HG03432 (cell line): ENCODE results near the gene ARHGAP21.
"Not testable (repeated sequence)": the region's sequence is repeated elsewhere in the genome, so short reads cannot be mapped to it uniquely, and the experiment has no call there.

Source experiments
- ATAC-seq: cut with Tn5 transposase; IDR thresholded peaks from one replicate; pipeline ENCODE4 v1.9.1; 2021; ENCODE audit warnings: mild to moderate bottlenecking, moderate library complexity; ENCODE audit not compliant: unreplicated experiment

ARHGAP21 gene

GRCh38 chr10:24690961-24691512 is 32.6 kb downstream of the ARHGAP21 start:
- ATAC-seq = no peak

- ATAC-seq = no peak
These were observed 37.6 kb downstream of the ARHGAP21 start for GRCh38 chr10:24685958-24686540.

GRCh38 chr10:24683554-24683953 is 40.1 kb downstream of the ARHGAP21 start:
- ATAC-seq = no peak

- ATAC-seq = no peak
These were observed 42.1 kb downstream of the ARHGAP21 start for GRCh38 chr10:24681572-24682088.

GRCh38 chr10:24680647-24681524 is 42.8 kb downstream of the ARHGAP21 start:
- no peak for ATAC-seq

GRCh38 chr10:24678757-24679156 is 44.9 kb downstream of the ARHGAP21 start:
- no peak for ATAC-seq

- ATAC-seq = peak; percentile 45
These were observed 48.6 kb downstream of the ARHGAP21 start for GRCh38 chr10:24674892-24675632.

- no peak for ATAC-seq
These were observed 52.6 kb downstream of the ARHGAP21 start for GRCh38 chr10:24670964-24671670.

GRCh38 chr10:24669285-24669852 is 54.3 kb downstream of the ARHGAP21 start:
- no peak for ATAC-seq

GRCh38 chr10:24668247-24668646 is 55.4 kb downstream of the ARHGAP21 start:
- no peak for ATAC-seq

- no peak for ATAC-seq
These were observed 58.7 kb downstream of the ARHGAP21 start for GRCh38 chr10:24664991-24665390.

GRCh38 chr10:24661376-24661775 is 62.3 kb downstream of the ARHGAP21 start:
- no peak for ATAC-seq

GRCh38 chr10:24658319-24658718 is 65.4 kb downstream of the ARHGAP21 start:
- ATAC-seq = not testable (repeated sequence)

- not testable (repeated sequence) for ATAC-seq
These were observed 67.4 kb downstream of the ARHGAP21 start for GRCh38 chr10:24656326-24656725.

- peak; percentile 91 for ATAC-seq
These were observed 71.2 kb downstream of the ARHGAP21 start for GRCh38 chr10:24652381-24652957.

- peak; percentile 21 for ATAC-seq
These were observed 71.8 kb downstream of the ARHGAP21 start for GRCh38 chr10:24651923-24652322.

GRCh38 chr10:24650669-24651391 is 72.9 kb downstream of the ARHGAP21 start:
- ATAC-seq = no peak

- ATAC-seq = no peak
These were observed 77.9 kb downstream of the ARHGAP21 start for GRCh38 chr10:24645784-24646183.

GRCh38 chr10:24645022-24645421 is 78.7 kb downstream of the ARHGAP21 start:
- no peak for ATAC-seq
